SK-N-MC (cell line): ENCODE results near the gene RGS9.
A peak's percentile ranks its signal among the peaks of the same experiment; 100 is the strongest.
"Not testable (repeated sequence)": the region's sequence is repeated elsewhere in the genome, so short reads cannot be mapped to it uniquely, and the experiment has no call there.

Experiments
- DNase-seq: peaks from one replicate; pipeline ENCODE4 v3.0.0-alpha.2; 2011; ENCODE audit warnings: low read depth, low spot score
- H3K27ac ChIP-seq: fragments of 200-600 bp; sonication (generic); 2 replicates; pipeline ENCODE4 v1.5.1; 2016; ENCODE audit warnings: mixed run types
- H3K36me3 ChIP-seq: fragments of 200-600 bp; sonication (generic); 2 replicates; pipeline ENCODE4 v1.6.1; 2017; ENCODE audit warnings: antibody characterized with exemption, low read length, mixed read lengths; ENCODE audit not compliant: insufficient read depth
- H3K4me3 ChIP-seq: fragments of 200-600 bp; sonication (generic); 2 replicates; pipeline ENCODE4 v1.5.1; 2016
- H3K9ac ChIP-seq: fragments of 200-600 bp; sonication (generic); 2 replicates; pipeline ENCODE4 v1.8.0; 2017; ENCODE audit warnings: mixed run types, mixed read lengths; ENCODE audit not compliant: insufficient read length
- H3K9me3 ChIP-seq: fragments of 200-600 bp; sonication (generic); 2 replicates; pipeline ENCODE4 v1.6.1; 2017; ENCODE audit warnings: low read depth, mild to moderate bottlenecking, antibody characterized with exemption, low read length, moderate library complexity, mixed read lengths
- EZH2 ChIP-seq: fragments of 200-600 bp; sonication (generic); IDR thresholded peaks from one replicate; pipeline ENCODE4 v1.6.1; 2017; ENCODE audit warnings: antibody characterized with exemption
- FOXP2 ChIP-seq: optimal IDR thresholded peaks from 2 replicates; pipeline ENCODE3; 2011; ENCODE audit warnings: mild to moderate bottlenecking, moderate library complexity; ENCODE audit not compliant: insufficient read depth; ENCODE audit errors: extremely low read length, control extremely low read depth
- POLR2AphosphoS5 ChIP-seq: IDR thresholded peaks from 2 replicates; pipeline ENCODE4 v1.6.1; 2012; ENCODE audit warnings: mild to moderate bottlenecking, low read depth, low read length, borderline replicate concordance

RGS9 gene

DNA sequence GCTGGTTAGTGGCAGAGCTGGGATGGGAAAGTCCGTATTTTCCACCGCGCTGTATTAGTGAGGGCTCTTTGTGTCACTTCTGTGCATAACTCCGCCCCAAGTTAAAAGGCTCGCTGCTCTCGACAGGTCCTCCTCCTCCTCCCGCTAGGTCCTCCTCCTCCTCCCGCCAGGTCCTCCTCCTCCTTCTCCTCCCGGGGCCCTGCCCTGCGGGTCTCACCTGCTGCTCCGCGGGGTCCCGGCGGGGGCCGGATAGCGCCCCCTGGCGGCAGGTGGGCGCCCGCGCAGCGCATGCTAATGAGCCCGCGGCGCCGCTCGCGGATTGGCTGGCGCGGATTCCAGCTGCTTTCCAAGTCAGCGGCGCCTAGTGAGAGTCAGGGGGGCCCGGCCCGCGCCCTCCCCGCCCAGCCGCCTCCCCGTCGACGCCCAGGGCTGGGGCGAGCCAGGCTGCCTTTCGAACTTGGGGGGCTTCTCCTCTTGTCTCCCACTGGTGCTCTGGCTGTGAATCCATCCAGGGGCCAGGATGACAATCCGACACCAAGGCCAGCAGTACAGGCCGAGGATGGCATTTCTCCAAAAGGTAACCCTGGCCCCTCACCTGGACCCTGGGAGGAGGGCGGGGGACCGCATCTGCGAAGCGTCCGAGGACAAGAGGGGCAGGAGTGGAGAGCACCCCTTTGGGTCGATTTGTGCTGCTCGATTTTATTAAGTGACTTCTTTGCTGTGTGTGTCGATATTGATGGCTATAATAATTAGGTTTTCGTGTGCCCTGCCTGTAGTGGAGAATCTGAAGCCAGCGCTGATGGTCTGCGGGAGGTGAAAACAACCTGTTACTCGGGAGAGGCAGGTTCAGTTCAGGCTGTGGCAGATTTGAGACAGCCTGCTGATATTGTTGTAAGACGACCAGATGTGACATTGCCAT is at the start of gene RGS9:
Gene RGS9 (plus strand): TSS at position 350 of the 919 bp plus-strand sequence. CDS start 171 bp downstream, at position 521.
- DNase-seq: no peak
- H3K9ac ChIP-seq: no peak within 1 kb of the TSS
- H3K4me3 ChIP-seq: peak within 1 kb of the TSS; percentile 62
- H3K36me3 ChIP-seq: no peaks in the 10 kb centered on the region
- H3K9me3 ChIP-seq: no peaks in the 10 kb centered on the region
- H3K27ac ChIP-seq: no peak within 1 kb of the TSS
- TF ChIP-seq EZH2: no peak
- no peak for TF ChIP-seq POLR2AphosphoS5
- no peak for TF ChIP-seq FOXP2

DNA sequence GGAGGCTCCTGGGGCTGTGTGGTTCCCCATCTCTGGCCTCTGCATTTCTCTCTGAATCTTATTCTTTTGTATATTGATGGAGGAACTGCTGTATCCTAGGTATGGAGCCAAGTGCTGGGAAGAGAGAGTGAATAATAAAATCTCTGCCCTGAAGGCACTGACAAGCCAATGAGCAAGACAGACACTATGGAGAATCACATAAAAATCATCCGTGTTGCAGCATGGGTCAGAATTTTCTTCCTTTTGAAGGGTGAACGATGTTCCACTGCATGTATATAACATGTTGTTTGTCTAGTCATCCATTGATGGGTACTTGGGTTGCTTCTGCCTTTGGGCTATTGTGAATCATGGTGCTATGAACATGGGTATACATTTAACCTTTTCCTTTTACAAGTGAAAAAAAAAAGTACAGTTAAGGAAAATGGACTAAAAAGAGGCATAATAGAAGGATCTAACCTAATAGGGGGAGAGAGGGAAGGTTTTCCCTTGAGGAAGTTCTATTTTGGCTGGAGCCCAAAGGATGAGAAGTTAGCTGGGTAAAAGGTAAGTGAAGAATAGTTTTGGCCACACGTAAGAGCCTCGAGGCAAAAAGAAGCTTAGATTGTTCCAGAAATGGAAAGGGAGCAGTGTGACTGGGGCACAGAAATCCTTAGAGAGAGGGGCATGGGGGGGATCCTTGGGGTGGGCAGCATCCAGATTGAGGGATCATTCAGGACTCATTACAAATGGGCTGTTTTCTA is 48.4 kb upstream of the RGS9 start:
- Histone ChIP-seq H3K4me3 (no peak overlapping the region), H3K27ac (no peak overlapping the region), H3K36me3 (no peaks in the 10 kb centered on the region), H3K9me3 (no peaks in the 10 kb centered on the region), H3K9ac (no peak overlapping the region)
- no peak for DNase-seq
- TF ChIP-seq FOXP2 (no peak), EZH2 (no peak), POLR2AphosphoS5 (no peak)

DNA sequence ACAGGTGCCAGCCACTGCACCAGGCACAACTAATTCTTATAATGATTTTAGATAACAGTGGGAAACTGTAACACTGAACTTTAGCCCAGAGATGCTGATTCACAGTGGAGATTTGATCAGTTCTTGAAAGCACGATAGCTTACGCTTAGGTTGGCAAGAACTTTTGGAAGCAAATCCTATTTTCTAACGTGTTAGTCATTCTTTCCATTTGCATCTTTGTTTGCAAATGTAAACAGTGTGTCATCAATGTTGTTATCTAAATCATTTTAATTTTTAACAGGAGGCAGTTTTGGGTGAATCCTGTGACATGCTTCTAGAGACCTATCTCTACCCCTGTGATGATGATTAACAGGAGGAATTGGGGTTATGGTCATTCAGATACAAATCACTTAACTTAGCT is 44.9 kb upstream of the RGS9 start:
- Histone ChIP-seq H3K36me3 (no peaks in the 10 kb centered on the region), H3K4me3 (no peak overlapping the region), H3K9ac (no peak overlapping the region), H3K9me3 (no peaks in the 10 kb centered on the region), H3K27ac (no peak overlapping the region)
- no peak for TF ChIP-seq FOXP2
- TF ChIP-seq POLR2AphosphoS5: no peak
- TF ChIP-seq EZH2: no peak
- no peak for DNase-seq

DNA sequence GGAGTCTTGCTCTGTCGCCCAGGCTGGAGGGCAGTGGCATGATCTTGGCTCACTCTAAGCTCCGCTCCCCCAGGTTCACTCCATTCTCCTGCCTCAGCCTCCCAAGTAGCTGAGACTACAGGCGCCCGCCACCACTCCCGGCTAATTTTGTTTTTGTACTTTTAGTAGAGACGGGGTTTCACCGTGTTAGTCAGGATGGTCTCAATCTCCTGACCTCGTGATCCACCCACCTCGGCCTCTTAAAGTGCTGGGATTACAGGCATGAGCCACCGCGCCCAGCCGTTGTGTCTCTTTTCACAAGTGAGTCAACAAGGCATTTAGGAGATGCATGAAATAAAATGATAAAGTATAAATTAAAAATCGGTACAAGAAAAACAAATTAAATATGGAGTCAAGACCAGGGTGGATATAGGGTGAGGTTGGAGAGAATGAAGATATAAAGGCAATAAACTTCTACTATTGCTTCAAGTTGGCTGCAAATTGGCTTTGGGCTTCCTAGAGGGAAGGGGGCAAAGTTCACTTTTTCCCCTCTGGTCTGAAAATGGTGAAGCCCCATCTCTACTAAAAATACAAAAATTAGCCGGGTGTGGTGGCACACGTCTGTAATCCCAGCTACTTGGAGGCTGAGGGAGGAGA is 44.3 kb upstream of the RGS9 start:
- H3K9ac ChIP-seq, H3K9me3 ChIP-seq, H3K4me3 ChIP-seq, H3K27ac ChIP-seq, DNase-seq, H3K36me3 ChIP-seq: not testable (repeated sequence)

DNA sequence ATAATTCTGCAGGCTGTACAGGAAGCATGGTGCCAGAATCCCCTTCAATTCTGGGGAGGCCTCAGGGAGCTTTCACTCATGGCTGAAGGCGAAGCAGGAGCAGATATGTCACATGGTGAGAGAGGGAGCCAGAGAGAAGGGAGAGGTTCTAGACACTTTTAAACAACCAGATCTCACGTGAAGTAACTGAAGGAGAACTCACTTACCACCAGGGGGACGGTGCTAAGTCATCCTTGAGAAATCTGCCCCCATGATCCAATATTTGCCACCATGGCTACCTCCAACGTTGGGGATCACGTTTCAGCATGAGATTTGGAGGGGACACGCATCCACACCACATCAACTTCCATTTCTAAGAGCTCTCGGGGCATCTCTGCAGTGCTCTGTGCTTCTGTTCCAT is 43.2 kb upstream of the RGS9 start:
- DNase-seq: no peak
- H3K4me3 ChIP-seq: no peak overlapping the region
- no peak overlapping the region for H3K9ac ChIP-seq
- H3K36me3 ChIP-seq: no peaks in the 10 kb centered on the region
- H3K9me3 ChIP-seq: no peaks in the 10 kb centered on the region
- TF ChIP-seq POLR2AphosphoS5 (no peak), FOXP2 (no peak), EZH2 (no peak)
- H3K27ac ChIP-seq: no peak overlapping the region

DNA sequence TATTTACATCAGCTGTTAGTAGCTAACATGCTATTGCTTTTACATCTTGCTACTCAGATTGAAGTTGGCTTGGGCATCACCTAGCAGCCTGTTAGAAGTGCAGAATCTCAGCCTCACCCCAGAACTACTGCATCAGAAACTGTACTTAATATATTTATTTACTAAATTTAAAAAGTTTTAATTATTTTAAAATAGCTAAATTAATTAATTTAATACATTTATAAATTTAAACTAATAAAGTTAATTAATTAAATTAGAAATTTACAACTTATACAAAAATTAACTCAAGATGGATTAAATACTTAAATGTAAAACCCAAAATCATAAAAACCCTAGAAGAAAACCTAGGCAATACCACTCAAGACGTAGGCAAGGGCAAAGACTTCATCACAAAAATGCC is 41.7 kb upstream of the RGS9 start:
- H3K4me3 ChIP-seq: no peak overlapping the region
- no peaks in the 10 kb centered on the region for H3K36me3 ChIP-seq
- DNase-seq: no peak
- no peak for TF ChIP-seq FOXP2
- TF ChIP-seq POLR2AphosphoS5: no peak
- TF ChIP-seq EZH2: no peak
- no peaks in the 10 kb centered on the region for H3K9me3 ChIP-seq
- H3K27ac ChIP-seq: no peak overlapping the region
- H3K9ac ChIP-seq: no peak overlapping the region

DNA sequence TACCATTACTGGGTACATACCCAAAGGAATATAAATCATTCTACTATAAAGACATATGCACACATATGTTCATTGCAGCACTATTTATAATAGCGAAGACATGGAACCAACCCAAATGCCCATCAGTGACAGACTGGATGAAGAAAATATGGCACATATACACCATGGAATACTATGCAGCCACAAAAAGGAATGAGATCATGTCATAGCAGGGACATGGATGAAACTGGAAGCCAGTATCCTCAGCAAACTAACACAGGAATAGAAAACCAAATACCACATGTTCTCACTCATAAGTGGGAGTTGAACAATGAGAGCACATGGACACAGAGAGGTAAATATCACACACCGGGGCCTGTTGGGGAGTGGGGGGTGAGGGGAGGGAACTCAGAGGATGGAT is 40.8 kb upstream of the RGS9 start:
- not testable (repeated sequence) for H3K9me3 ChIP-seq, H3K9ac ChIP-seq, H3K4me3 ChIP-seq, DNase-seq, H3K36me3 ChIP-seq, H3K27ac ChIP-seq

DNA sequence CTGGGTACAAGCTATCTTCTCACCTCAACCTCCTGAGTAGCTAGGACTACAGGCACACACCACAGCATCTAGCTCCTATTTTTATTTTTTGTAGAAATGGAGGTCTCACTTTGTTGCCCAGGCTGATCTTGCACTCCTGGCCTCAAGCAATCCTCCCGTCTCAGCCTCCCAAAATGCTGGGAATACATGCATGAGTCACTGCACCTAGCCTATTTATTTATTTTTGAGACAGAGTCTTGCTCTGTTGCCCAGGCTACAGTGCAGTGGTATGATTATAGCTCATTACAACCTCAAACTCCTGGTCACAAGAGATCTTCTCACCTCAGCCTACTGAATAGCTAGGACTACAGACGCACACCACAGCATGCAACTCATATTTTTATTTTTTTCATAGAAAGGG is 40.1 kb upstream of the RGS9 start:
- TF ChIP-seq FOXP2: no peak
- TF ChIP-seq EZH2: no peak
- TF ChIP-seq POLR2AphosphoS5: no peak
- Histone ChIP-seq H3K36me3 (no peaks in the 10 kb centered on the region), H3K4me3 (no peak overlapping the region), H3K9ac (no peak overlapping the region), H3K27ac (no peak overlapping the region), H3K9me3 (no peaks in the 10 kb centered on the region)
- no peak for DNase-seq
